ENCODE measurements around the gene C10orf67.
"Not testable (repeated sequence)": the region's sequence is repeated elsewhere in the genome, so short reads cannot be mapped to it uniquely, and the experiment has no call there.

Gene C10orf67
- total RNA-seq: 0 to 1.2 (median 0.19) reads per million in 3 experiments

DNA sequence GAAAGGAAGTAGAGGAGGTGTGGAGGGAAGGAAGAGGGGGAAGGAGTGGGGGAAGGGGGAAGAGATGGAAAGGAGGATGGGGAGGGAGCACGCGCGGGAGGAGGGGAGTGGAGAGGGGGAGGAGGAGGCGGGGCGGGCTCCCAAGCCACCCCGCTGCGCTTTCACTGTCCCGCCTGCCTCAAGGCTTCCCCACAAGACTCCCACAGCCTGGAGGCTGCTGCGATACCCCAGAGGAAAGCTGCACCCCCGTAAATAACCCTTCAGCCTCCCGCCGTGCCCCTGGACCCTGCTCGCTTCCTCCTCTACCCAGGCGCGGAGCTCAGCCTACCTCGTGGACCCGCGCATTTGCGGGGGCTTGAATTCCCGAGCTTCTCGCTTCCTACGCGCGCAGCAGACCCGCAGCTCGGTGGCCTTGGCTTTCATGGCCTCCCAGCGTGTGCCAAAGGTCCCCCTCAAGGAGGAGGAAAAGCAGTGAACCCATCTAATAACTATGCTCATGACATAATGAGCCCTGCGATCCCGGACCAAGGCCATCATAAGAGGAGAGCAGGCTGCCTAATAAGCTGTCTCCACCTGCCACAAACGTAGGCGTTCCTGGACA, at the start of gene C10orf67:
Gene C10orf67, minus strand, starts transcription at position 557 of the 601 bp plus-strand sequence. Its CDS starts 23 bp downstream, at position 534.
- DNase-seq: peak; percentile 12

DNA sequence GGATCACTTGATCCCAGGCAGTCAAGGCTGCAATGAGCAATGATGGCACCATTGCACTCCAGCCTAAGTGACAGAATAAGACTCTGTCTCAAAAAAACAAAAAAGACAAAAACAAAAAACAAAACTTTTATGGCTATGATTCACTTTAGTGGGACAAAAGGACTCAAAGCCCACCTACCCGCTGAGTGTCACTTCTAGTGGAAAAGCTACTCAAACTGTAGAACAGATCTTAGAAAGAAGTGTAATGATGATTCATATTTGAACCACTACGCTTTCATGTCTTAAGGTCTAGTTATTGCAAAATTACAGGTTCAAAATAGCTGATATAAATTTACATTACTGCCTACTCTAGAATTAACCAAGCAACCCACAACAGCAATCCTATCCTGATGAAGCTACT, 47.2 kb upstream of the C10orf67 start:
- no peak for DNase-seq

DNA sequence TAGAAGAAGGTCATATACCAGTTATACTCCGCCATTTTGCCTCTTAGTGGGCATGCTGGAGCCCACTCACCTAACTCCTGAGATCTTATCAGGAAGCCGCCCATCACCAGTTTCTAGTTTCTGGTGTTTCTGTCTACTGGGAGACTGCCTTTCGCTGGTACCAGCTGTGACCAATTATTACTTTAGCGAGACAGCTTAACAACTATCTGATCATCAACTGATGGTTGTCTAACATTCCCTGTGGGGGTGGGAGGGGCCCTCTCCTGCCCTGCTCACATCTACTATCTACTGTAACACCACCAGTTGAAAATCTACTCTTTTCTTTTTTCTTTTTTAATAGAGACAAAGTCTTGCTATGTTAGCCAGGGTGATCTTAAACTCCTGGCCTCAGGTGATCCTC, 46.2 kb upstream of the C10orf67 start:
- DNase-seq: no peak

DNA sequence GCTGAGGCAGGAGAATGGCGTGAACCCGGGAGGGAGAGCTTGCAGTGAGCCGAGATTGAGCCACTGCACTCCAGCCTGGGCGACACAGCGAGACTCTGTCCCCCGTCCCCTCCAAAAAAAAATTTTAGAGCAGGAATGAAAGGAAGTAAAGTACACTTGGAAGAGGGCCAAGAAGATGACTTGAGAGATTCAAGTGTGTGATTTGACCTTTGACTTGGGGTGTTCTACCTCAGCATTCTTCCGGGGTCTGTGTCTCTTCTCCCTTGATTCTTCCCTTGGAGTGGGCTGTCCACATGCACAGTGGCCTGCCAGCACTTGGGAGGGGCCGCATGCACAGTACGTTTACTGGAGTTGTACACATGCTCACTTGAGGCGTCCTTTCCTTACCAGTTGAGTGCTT, 45.8 kb upstream of the C10orf67 start:
- not testable (repeated sequence) for DNase-seq

DNA sequence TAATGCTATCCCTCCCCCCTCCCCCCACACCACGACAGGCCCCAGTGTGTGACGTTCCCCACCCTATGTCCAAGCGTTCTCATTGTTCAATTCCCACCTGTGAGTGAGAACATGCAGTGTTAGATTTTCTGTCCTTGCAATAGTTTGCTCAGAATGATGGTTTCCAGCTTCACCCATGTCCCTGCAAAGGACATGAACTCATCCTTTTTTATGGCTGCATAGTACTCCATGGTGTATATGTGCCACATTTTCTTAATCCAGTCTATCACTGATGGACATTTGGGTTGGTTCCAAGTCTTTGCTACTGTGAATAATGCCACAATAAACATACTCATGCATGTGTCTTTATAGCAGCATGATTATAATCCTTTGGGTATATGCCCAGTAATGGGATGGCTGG, 42.9 kb upstream of the C10orf67 start:
- DNase-seq: not testable (repeated sequence)

DNA sequence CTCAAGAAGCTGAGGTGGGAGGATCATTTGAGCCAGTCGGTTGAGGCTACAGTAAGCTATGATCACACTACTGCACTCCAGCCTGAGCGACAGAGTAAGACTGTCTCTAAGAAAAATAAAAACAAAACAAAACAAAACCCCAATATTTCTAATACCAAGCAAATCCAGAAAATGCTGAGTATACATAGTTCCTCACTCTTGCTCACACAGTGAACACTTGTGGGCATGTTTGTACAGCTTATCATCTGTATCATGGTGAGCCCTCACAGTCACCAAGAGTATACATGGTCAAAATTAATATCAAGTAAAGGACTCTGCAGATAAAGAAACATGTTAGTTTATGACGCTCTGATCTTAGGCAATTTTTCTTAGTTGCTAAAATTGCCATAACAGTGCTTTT, 41.5 kb upstream of the C10orf67 start:
- no peak for DNase-seq

DNA sequence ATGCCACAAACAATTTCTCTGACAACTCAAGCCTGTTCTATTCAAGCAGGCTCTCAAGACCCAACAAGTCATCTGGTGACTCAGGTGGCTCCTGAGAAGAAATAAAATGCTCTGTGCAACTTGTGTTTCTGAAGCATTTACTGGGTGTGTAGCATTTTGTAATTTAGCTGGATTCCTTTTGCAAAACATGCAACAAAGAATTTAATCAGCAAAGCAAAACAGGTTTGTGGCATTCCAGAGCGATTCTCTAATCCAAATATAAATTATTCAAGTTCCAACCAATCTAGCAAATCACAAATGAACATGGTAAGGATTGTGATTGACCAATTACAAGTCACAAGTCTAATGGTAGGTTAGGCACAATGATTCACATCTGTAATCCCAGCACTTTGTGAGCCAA, 39.8 kb upstream of the C10orf67 start:
- no peak for DNase-seq

DNA sequence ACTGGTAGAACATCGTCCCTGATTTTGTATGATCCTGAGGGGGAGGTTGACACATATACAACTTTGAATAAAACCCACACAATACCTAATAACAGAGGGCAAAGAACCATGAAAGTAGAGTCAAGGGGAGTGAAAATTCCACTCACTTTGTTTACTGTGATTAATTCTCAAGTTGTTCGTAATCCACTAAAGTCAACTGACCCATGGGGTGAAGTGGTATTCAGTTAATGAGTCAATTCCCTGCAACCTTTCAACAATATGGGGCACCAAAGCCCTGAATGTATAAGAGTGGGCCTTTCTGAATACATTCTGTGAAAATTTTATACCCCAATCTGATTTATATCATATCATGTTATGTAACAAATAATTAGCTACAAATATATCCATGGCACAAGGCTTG, 39.0 kb upstream of the C10orf67 start:
- no peak for DNase-seq

DNA sequence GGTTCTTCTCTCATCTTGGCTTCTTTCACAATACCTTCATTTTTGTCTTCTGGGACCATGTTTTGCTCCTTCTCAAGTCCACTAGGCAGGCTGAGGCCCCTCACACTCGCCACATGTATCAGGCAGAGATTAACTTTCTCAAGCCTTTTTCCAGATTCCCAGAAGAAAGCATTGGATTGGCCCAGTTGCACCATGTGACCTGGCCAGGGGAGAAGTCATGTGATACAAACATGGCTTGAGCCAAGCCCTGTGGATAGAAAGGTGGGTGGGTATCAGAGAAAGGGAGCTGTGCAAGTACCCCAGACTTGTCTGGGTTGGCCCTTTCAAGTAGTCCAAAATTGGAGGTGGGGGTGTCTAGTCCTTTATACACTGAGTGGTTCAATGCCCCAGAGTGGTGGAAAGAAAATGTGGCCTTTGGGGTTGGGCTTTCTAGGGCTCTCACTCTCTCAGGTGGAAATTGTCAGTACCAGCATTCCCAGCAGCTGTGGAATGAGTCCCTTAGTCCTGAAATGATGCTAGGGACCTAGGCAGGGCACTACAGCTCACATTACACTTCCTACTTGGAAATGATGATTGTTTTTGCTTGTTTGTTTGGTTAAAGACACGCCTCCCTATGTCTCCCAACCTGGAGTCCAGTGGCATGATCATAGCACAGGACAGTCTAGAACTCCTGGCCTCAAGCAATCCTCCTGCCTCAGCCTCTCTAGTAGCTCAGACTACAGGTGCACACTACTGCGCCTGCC, 36.9 kb upstream of the C10orf67 start:
- no peak for DNase-seq

DNA sequence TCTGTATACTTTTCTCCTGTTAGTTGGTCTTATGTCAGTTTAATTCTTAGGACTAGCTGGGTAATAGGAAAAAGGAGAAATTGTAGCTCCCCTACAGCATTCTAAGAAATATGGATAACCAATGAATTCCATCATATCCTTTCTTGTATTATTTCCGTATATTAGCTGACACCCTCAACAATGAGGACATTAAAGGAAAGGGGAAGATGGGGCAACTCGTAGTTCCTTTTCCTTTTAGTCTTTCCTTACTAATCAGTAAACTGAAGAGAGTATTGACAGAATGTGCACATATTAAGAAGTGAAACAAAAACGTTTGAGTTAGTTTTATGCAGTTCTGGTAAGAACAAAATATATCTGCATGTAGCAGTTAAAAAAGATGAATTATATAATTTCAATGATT, 35.1 kb upstream of the C10orf67 start:
- no peak for DNase-seq

DNA sequence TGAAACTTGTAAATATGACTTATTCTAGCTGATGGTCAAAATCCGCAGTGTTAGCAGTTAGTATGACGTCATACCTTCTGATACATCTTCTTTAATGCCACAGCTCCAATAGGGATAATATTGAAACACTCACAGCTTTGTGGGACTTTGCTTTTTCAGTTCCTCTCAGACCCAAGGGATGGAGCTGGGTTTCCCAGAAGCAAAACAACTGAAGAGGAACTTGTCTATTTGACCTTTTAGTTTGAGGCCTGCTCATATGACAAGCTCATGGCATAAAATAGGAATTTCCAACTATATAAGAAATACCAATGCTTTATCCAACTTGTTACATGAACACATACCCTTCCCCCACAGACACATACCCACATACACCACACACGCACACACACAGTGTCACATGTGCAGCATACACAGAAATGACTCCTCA, 31.6 kb upstream of the C10orf67 start:
- no peak for DNase-seq

DNA sequence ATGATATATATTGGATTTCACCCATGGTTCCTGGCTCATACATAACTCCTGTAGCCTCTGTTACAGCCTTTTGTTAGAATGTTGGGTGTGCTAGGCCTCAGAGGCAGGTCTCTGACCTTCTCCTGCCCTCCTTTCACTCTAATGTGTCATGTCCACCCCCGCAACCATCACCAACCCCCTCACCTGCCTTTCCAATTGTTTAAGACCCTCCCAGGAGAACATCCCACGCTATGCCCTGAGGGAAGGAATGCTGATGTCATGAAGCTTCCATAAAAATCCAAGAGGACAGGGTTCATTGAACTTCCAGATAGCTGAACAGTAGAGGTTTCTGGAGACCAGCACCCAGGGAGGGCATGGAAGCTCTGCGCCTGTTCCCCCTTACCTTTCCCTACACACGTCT, 30.8 kb upstream of the C10orf67 start:
- DNase-seq: no peak

DNA sequence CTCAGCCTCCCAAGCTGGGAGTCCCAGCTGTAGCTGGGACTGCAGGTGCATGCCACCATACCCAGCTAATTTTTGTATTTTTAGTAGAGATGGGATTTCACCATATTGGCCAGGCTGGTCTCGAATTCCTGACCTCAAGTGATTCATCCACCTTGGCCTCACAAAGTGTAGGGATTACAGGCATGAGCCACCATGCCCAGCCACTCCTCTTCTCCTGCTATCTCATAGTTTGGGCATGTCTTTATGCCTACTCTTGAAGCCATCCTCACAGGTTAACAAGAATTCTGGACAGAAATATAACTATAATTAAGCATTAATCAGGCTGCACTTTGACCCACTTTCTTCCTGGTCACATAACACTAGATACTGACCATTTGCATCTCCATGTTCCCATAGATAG, 28.6 kb upstream of the C10orf67 start:
- DNase-seq: no peak

DNA sequence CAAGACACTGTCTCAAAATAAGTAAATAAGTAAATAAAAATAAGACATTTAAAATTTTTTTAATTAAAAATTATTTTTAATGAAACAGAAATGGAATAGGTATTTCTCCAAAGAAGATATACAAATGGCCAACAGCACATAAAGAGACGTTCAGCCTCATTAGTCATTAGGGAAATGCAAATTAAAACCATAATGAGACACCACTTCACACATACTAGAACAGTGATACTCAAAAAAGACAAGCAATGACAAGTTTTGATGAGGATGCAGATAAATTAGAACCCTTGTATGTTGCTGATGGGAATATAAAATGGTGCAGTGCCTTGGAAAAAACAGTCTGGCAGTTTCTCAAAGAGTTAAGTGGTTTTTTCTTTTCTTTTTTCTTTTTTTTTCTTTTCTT, 26.5 kb upstream of the C10orf67 start:
- no peak for DNase-seq

DNA sequence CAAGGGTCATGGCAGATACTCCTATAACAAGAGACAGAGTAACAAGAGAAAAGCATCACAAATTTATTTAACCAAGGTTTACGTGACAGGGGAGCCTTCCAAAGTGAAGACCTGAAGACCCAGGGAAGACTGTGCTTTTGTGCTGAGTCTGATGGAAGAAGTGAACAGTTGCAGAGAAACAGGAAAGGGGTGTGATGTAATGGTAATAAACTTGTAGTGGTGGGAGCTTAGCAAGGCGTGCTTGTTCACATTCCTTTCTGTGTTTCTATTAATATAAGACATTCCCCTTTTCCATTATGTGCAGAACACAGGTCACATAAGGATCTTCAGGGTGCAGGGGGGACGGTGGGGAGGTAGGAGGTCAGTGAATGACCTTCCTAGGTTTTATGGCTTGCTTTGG, 25.5 kb upstream of the C10orf67 start:
- DNase-seq: no peak

DNA sequence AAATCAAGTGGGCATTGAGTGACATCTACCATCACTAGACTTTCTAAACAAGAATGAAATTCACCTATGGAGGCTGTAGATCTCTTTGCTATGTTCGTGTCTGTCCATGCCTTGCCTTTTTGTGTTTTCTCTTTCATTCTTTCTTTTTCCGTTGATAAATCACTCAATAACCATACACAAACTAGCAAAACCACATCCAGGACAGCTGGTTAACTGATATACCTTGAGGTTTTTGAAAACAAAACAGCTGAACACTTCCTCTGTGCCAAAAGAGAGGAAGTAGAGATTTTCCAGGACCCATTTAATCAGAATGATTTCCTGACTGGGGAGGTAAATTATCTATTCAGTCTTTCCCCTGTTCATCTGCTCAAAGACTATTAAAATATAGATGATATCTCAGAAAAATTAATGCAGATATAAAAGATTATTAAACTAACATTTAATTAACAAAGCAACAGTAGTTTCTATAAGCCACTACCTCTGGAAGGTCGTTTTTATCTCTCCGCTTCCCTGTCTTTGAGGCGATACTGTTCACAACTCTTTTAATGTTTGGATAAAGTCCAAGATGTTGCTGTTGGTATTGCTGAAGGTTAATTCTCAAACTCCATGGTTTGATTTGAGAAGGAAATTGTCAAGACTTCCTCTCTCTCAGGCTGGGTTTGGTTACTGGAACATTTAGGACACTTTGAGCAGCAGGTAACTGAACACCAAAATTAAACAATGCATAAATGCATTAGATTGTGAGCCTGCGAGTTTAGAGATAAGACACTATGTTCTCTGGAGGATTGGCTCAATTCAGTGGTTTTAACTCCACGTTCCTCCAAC, 24.4 kb upstream of the C10orf67 start:
- DNase-seq: peak; percentile 62

DNA sequence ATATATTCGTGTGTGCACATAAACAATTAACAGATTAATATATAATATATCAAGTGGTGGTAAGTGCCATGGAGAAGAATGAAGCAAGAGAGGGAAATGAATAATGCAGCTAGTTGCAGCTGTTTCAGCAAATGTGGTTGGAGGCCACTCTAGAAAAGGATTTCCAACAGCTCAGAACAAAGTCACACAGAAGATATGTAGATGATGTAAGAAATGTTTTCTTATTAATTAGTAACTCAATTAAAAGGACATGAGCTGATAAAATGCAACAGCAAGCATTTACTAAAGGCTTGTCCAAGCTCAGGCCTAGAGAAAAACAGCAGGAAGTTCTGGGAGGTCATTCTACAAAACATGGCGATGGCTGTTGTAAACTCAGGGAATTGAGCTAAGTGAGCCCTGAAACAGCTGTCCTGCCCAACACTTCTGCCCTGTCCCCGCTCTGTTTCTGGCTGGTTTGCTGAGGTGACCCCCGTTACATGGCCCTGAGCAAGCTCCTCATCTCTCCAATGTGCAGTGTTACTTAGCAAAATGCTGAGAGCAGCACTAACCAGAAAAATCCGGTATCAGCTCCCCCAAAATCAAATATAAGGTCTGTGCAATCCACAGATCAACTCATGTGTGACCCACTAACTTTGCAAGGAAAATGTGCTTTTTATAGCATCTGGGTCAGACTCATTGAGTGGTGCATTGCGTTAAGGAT, 23.4 kb upstream of the C10orf67 start:
- no peak for DNase-seq

DNA sequence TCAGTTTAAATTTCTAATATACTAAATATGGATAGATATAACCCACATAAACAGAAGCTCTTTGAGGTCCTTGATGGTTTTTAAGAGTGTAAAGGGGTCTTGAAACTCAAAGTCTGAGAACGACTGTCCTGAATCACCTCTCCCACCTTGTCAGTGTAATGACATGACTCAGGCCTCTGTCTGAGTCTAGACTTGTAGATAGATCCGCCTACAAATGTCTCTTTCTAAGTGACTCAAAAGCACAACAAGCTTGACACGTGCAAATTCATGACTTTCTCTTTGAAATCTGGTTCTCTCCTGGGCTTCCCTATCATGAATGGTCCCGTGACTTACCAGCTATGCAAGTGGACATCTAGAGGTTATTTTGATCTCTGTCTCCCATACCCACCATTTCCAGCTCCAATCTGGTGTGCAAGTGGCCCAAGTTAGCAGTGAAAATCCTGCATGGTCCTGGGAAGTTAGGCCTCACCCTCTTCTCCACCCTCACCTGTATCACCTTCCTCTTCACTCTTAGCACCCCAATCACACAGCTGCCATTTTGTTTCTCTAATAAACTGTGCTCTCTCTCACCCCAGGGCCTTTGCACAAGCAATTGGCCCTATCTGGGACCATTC, 20.9 kb upstream of the C10orf67 start:
- DNase-seq: not testable (repeated sequence)

DNA sequence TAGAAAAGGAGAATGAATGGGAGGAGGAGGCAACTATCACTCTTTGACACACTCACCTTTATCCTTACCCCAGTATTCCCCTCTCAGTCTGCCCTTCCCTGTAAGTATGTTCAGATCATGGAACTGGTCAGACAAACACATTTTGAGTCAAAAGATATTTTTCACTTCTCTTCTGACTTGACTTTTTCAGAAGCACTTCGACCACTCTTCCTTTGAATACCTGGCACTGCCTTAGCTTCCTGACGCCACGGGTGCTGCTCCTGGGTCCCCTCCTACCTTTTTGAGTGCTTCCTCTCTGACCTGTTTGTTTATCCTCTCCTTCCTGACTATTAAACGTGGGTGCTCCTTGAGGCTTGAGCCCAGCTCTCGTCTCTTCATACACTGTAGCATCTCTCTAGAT, 19.8 kb upstream of the C10orf67 start:
- DNase-seq: no peak

DNA sequence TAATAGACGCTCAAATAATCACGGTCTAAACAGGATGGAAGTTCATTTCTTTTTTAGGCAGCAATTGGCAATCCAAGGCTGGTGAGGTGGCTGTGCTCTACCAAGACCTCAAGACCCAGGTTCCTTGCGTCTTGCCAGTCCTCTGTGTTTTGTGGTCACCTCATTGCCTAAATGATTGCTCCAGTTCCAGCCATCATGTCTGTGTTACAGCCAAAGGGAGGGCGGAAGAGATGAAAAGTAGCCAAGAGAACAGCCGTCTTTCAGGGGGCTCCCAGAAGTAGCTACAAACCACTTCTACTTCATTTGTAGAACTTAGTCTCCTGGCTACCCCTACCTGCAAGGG, 19.2 kb upstream of the C10orf67 start:
- DNase-seq: no peak

DNA sequence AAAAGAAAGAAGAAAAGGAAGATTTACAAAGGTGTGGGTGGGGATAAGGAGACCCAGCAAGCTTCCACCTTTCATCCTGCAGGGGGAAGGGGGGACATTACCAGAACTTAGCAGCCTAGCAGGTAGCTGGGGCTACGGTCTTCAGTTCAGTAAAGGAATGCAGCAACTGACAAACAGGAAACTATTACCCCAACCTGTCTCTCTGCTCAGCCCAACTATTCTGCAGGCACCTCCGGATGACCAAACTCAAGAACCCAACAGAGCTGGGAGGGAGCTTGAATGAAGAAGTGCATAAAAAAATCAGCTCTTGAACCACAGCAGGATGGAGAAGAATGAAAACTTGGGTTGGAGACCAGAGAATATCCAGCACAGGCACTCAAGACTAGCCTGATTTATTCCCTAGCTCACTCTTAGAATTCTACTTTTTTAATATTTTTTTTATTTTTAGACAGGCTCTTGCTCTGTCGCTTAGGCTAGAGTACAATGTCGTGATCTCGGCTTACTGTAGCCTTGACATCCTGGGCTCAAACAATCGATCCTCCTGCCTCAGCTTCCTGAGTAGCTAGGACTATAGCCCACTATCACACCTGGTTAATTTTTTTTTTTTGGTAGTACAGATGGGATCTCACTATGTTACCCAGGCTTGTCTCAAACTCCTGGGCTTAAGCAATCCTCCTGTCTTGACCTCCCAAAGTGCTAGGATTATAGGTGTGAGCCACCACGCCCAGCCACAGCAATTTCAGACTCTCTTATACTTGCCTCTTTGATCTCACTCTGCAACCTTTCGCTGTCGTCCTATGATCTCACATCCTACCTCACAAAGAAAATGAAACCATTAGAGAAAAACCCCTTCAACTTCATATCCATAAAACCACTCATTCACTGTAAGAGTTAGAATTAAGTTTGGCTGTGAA, 18.5 kb upstream of the C10orf67 start:
- DNase-seq: peak; percentile 71
